Right atrium auricular region (tissue), 2 donors: ENCODE measurements around the gene MAGEF1. TPM values are rescaled to one million over a fixed set of nuclear protein-coding genes. Genes with fewer than 3 reads are reported as not detected.

ENCODE experiments used
- DNase-seq: peaks from one replicate; pipeline ENCODE4 v3.0.0-alpha.2; 2019; ENCODE audit warnings: low spot score
- H3K27ac ChIP-seq, 2 donors: fragments of 200-600 bp; sonication (generic); 1 replicate in 1 of 2; 2 replicates in 1 of 2; pipeline ENCODE4 v1.5.1; 2016 to 2019
- H3K27me3 ChIP-seq, 2 donors: fragments of 200-600 bp; sonication (generic); one replicate each; pipeline versions ENCODE4 v1.5.1 to v1.6.0; 2017 to 2019
- H3K36me3 ChIP-seq: fragments of 200-600 bp; sonication (generic); one replicate; pipeline ENCODE4 v1.5.1; 2016
- H3K4me1 ChIP-seq, 2 donors: fragments of 200-600 bp; sonication (generic); one replicate each; pipeline versions ENCODE4 v1.5.1 to v1.6.0; 2017 to 2019
- H3K4me3 ChIP-seq, 2 donors: fragments of 200-600 bp; sonication (generic); 1 replicate in 1 of 2; 2 replicates in 1 of 2; pipeline ENCODE4 v1.5.1; 2017 to 2019; ENCODE audit warnings: mild to moderate bottlenecking in 1 of 2, moderate library complexity in 1 of 2
- H3K9me3 ChIP-seq, 2 donors: fragments of 200-600 bp; sonication (generic); one replicate each; pipeline ENCODE4 v1.5.1; 2019
- total RNA-seq, 2 donors: library from RNA; depleted of rRNA; stranded (reverse); fragments of >200 nt; gene quantifications; one replicate each; pipeline ENCODE4 v1.1.0, GENCODE V29; 2016
- TF ChIP-seq, protein P1 (sequence below), 2 donors: fragments of 200-600 bp; sonication (generic); IDR thresholded peaks; one replicate each; pipeline ENCODE4 v1.5.1; 2019; ENCODE audit warnings: antibody characterized with exemption in 2 of 2

The MAGEF1 gene
- total RNA-seq, 2 donors from 2014 or later: 26.9 to 32.2 TPM

GRCh38 chr3:184682671-184683070, 29.2 kb downstream of the MAGEF1 start:
- peaks cover 0 to 19% of the 10 kb centered on the region in 2 donors for H3K4me1 ChIP-seq
- TF ChIP-seq, protein P1, sequence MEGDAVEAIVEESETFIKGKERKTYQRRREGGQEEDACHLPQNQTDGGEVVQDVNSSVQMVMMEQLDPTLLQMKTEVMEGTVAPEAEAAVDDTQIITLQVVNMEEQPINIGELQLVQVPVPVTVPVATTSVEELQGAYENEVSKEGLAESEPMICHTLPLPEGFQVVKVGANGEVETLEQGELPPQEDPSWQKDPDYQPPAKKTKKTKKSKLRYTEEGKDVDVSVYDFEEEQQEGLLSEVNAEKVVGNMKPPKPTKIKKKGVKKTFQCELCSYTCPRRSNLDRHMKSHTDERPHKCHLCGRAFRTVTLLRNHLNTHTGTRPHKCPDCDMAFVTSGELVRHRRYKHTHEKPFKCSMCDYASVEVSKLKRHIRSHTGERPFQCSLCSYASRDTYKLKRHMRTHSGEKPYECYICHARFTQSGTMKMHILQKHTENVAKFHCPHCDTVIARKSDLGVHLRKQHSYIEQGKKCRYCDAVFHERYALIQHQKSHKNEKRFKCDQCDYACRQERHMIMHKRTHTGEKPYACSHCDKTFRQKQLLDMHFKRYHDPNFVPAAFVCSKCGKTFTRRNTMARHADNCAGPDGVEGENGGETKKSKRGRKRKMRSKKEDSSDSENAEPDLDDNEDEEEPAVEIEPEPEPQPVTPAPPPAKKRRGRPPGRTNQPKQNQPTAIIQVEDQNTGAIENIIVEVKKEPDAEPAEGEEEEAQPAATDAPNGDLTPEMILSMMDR (IDR thresholded peaks at IDR 0.05): no peak

GRCh38 chr3:184680385-184681345, 31.2 kb downstream of the MAGEF1 start:
- no peak for DNase-seq
- no peaks in the 10 kb centered on the region for H3K36me3 ChIP-seq
- peaks cover 0 to 9% of the 10 kb centered on the region in 2 donors for H3K4me1 ChIP-seq
- H3K27ac ChIP-seq: no peak overlapping the region
- H3K9me3 ChIP-seq: no peaks in the 10 kb centered on the region
- H3K27me3 ChIP-seq: no peaks in the 10 kb centered on the region
- no peak overlapping the region for H3K4me3 ChIP-seq
- TF ChIP-seq, protein P1 (IDR thresholded peaks at IDR 0.05): no peak

More at GRCh38 chr3:184682671-184683070, 29.2 kb downstream of the MAGEF1 start:
- DNase-seq: no peak
- Histone ChIP-seq H3K9me3 (no peaks in the 10 kb centered on the region), H3K4me3 (no peak overlapping the region), H3K27me3 (no peaks in the 10 kb centered on the region), H3K27ac (no peak overlapping the region), H3K36me3 (no peaks in the 10 kb centered on the region)

- H3K27ac ChIP-seq: peak overlapping the region in 1 of 2 donors; percentile 39
- no peak for DNase-seq
- peaks cover 0 to 7% of the 10 kb centered on the region in 2 donors for H3K4me1 ChIP-seq
- no peak overlapping the region for H3K4me3 ChIP-seq
- H3K36me3 ChIP-seq: no peaks in the 10 kb centered on the region
- TF ChIP-seq, protein P1 (IDR thresholded peaks at IDR 0.05): no peak
- H3K27me3 ChIP-seq: no peaks in the 10 kb centered on the region
- no peaks in the 10 kb centered on the region for H3K9me3 ChIP-seq
These were observed 32.6 kb downstream of the MAGEF1 start for GRCh38 chr3:184679056-184679816.

DNA sequence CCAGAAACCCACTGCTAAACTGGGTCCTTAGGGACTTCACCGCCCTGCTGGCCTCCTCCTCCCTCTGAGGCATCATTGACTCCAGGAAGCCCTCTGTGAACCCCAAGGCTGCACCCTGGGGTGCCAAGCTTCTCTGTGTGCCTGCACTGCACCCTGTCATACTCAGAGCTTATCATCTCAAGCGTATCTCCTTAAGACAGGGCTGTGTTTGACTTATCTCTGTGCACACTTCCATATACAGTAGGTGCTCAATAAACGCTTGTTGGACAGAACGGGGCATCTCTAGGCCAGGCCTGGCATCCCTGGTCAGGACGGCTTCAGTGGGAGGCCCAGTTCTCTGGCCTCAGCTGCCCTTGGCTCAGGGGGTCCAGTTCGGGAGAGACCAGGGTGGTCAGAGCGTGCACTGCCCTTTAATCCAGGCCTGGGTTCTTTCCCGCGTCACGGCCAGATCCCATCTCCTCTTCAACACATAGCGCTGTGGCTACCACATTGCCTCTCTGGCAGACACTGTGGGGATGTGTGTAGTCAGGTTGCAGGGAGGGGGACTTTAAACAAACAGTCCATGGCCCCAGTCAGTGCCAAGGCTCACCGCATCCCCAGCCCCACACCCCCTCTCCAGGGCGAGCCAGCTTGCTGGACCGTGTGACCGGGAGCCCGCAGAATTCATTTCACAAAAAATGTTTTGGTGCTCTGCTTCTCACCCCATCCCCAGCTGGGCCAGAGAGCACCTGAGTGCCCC, 33.4 kb downstream of the MAGEF1 start:
- no peak for DNase-seq
- no peak overlapping the region for H3K4me3 ChIP-seq
- TF ChIP-seq, protein P1 (IDR thresholded peaks at IDR 0.05): no peak
- peak overlapping the region in 1 of 2 donors; percentile 39 for H3K27ac ChIP-seq
- no peaks in the 10 kb centered on the region for H3K9me3 ChIP-seq
- no peaks in the 10 kb centered on the region for H3K36me3 ChIP-seq
- no peaks in the 10 kb centered on the region for H3K27me3 ChIP-seq
- H3K4me1 ChIP-seq: peaks cover 0 to 7% of the 10 kb centered on the region in 2 donors
